A204.1 (cell line): Measurements from ENCODE around the gene COL9A3.

Source experiments
- FAIRE-seq: peaks from 2 replicates; lab custom pipeline; 2012; peaks lifted over from hg19 to GRCh38; lab: Jason Lieb, UNC

The COL9A3 gene

DNA sequence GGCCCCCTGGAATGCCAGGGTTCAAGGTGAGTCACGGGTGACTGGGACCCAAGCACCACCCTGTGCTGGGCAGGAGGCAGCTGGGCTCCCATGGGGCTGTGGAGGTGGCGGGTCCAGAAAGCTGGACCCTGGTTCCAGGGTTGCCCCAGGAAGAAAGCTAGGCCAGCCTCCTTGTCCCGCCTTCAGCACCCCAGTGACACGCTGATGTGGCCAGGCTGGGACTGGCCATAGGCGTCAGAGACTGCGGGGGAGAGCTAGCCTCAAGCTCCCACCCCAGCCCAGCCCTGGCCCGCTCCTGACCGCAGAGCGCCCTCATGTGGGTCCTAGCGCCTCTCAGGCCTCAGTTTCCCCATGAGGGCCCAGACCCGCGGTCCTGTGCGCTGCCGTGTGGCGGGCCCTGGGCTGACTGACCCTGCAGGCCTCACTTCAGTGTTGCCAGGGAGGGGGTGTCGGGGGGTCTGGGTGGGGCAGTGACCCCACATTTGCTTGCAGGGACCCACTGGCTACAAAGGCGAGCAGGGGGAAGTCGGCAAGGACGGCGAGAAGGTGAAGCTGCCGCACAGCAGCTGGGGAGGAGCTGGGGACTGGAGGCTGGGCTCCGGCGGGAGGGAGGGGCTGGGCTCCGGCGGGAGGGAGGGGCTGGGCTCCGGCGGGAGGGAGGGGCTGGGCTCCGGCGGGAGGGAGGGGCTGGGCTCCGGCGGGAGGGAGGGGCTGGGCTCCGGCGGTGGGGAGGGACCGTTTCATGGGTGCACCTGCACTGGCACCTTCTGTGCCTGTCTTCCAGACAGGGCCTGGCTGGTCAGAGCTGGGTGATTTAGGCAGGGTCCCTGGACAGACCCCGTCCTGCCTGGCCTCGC is 7.9 kb downstream of the COL9A3 start:
- no peak for FAIRE-seq

DNA sequence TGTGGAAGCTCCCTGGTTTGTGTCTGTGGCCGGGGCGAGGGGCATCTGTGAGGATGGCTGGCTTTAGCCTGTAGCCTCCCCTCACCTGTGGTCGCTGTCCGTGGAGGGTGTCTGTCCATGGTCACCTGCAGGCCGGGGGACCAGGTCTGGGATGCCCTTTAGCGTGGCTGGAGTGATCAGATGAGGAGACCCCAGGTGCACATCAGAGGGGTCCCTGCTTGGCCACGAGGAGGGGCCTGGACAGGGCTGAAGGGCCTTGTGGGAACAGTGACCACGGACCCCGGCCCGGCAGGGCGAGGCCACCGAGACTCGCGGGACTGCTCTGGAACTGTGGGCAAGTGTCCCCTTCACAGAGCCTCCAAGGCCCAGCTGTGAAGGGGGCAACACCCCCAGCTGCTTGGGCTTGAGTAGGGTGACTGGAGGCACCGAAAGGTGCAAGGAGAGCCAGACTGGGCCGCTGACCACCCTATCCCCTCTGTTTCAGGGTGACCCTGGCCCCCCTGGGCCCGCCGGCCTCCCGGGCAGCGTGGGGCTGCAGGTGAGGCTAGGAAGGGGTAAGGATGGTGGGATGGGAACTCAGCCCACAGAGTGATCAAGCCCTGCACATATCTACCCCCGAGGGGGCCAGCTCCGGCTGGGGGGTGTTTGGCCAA is 8.6 kb downstream of the COL9A3 start:
- FAIRE-seq, result no peak

DNA sequence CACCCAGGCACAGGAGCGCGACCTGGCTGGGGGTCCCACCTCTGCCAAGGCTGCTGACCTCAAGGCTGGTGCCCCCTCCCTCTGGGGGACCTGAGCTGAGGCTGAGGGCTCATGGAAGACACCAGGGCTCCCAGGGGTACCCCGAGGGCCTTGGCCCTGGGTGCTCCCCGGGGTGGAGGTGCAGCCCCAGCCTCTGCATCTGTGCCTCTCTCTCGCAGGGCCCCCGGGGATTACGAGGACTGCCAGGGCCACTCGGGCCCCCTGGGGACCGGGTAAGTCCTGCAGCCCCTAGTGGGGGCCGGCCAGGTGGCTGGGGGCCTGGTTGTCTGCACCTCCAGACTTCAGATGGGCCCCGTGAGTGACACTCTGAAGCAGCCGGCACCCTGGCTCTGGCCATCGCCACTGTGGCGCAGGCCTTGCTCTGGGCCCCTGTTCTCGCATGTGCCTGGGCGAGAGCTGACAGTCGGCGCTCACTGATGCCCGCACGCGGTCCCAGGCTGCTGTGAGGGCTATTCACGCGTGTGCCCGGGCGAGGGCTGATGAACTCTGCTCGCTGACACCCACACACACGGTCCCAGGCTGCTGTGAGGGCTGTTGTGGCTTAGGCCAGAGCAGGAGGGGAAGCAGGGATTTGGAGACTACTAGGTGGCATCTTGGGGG is 9.3 kb downstream of the COL9A3 start:
- no peak for FAIRE-seq

DNA sequence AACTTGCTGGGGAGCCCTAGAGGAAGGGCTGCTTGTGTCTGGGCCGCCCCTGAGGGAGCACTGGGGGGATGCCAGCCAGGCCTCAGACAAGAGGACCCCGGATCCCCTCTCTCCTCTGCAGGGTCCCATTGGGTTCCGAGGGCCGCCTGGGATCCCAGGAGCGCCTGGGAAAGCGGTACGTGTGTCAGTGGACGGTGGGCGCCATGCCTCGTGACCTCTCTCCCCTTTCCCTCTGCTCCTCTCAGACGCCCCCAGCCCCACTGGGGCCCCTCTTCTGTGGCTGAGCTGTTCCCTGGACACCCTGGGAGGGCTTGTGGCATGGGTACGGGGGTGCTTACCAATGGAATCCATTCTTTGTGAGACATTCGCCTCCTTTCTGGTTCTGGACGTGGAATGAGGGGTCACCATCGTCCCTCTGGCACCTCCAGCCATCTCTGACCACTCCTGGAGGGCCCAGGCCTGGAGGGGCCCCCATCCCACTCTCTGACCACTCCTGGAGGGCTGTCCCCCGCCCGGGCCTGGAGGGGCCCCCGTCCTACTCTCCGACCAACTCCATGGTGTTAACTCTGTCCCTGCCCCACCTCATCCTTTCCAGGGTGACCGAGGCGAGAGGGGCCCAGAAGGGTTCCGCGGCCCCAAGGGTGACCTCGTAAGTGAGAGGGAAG is 9.9 kb downstream of the COL9A3 start:
- no peak for FAIRE-seq

DNA sequence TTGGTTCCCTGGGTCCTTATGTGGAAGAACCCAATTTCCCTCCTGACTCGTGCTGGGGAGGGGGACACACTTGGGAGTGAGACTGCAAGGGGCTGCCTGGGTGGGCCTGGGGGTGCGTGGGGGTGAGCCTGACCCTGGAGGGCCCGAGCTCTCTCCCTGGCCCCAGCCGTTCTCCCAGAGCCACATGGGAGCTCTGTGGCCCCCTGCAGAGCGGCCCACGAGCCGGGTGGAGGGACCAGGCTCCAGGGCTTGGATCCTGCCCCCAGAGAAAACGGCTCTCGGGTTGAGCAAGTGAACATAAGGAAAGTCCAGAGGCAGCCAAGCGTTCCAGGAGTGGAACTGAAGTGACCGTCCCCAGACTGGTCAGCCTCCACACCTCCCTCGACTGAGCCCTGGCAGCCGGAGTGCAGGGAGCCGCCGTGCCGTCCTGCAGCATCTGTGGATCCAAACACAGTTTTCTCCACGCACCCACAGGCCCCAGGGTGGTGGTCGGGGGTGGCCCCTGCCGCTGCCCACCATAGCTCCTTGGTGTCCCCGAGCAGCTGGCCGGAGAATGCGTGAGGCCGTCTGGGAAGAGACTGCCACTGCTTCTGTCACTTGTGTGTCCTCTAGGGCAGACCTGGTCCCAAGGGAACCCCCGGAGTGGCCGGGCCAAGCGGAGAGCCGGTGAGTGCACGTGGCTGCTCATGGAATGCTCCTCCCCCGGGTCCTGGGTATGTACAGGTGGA is 10.6 kb downstream of the COL9A3 start:
- no peak for FAIRE-seq

DNA sequence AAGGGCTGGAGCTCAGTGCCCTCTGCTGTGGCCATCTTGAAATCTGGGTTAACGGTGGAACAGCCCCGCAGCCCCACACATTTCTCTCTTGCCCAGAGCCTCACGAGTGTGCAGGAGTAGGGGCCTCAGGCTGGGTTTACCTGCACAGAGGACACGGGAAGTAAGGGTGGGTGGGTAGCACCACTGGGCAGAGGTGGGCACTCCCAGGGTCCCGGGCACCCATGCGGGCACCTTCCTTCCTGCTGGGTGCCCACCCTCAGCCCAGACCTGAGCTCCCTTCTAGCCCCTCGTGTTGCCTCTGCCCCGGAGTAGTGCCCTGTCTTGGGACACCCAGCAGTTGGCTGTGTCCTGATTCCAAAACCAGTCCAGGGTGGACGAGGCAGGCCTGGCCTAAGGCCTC is 11.2 kb downstream of the COL9A3 start:
- no peak for FAIRE-seq

DNA sequence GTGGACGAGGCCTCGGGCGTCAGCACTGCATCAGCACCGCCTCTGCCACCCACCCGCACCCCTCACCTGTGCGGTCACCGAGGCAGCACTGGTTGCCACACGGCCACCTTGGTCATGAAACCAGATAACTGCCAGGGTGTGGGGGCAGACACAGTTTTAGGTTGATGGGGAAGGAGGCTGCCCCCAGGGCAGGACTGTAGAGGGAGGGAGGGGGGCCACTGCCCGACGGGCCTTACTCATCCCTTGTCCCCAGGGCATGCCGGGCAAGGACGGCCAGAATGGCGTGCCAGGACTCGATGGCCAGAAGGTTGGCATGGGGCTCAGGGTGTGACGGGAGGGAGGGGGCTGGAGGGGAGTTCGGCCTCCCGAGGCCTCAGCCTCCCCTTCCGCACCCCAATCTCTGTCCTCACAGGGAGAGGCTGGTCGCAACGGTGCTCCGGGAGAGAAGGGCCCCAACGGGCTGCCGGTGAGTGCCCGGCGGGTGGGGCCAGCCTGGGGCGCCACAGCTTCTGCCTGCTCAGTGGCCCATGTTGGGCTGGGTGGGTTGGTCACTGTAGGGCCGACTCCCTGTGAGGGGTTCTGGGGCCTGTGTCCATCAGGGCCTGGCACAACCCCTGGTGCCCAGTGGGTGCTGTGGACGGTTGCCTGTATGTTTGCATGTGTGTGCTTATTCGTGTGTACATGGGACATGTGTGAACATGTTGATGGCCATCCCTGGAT is 11.8 kb downstream of the COL9A3 start:
- FAIRE-seq, result no peak

DNA sequence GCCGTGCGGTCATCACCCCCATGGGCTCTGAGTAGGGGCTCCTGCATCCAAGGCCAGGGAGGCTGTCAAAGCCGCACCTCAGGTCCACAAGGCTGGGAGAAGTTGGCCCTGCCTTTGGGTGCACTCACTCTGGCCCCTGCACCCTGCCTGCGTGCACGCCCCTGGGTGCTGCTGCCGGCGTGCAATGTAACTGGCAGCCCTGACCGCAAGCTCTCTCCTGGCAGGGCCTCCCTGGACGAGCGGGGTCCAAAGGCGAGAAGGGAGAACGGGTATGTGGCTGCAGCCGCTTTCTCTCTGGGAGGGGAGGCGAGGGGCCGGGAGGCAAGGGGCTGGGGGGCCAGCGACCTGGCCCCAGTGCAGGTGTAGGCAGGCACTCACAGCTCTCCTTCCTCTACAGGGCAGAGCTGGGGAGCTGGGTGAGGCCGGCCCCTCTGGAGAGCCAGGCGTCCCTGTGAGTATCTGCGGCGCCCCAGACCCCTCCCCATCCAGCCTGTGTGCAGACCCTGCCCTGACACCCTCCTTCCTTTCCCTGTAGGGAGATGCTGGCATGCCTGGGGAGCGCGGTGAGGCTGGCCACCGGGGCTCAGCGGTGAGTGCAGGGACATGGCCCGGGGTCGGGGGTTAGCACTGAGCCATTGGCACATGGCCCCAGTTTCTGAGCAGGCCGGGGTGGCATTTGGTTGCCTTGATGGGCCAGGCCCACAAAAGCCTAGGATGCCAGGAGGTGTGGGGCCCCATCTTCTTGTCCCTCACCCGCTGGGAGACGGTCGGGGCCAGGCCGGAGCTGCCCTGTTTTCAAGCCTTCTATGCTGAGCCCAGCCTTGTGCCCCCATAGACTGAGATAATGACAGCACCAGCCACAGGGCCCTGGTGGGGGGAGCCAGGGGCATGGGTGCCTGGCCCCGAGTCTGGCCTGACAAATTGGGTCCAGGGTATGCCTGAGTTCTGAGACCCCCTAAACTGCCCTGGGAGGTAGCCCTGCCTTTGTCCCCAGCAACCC is 12.7 kb downstream of the COL9A3 start:
- FAIRE-seq, result no peak

DNA sequence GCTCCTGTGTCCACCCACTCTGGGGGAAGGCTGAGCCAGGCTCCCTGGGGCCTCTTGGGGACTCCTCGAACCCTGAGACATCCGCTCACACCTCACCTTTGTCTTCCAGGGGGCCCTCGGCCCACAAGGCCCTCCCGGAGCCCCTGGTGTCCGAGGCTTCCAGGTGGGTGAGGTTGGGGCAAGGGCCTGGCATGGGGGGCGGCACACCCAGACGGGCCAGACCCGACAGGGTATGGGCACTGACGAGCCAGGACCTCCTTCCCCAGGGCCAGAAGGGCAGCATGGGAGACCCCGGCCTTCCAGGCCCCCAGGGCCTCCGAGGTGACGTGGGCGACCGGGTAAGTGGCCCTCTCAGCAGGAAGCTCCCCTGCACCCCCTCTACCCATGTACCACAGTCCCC is 13.4 kb downstream of the COL9A3 start:
- FAIRE-seq, result no peak

DNA sequence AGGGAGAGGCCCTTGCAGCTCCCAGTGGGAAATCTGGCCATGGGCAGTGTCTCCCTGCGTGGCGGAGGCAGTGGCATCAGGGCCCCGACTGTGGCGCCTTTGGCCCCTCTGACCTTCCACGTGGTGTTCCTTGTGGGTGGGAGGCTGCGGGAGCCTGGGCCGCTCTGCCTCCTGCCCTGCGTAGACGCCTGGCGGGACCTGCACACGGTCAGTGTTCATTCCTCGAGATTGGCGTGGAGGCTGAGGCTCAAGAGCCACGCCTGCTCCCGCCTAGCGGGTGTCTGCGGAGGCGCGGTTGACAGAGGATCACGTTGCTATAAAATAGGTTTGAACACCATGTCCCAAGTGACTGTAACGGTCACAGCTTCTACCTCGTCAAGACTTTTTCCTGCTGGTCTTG is 14.0 kb downstream of the COL9A3 start:
- no peak for FAIRE-seq

DNA sequence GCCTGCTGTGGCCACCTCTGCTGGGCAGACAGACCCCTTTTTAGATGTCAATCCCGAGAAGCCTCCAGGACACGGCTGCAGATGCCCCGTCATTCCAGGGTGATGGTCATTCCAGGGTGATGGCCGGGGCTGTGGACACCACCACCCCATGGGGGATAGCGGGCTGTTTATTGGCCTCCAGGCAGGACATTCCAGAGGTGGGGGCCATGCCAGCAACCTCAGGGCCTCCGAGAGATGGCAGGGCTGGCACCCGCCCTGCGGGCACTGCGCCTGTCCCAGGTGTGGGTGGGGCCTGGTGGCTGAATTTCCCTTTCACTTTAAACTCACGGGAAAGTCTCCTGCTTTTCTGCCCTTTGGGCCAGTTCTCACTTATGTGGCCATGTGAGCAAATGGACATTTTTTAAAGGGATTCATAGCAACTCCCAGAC is 14.5 kb downstream of the COL9A3 start:
- no peak for FAIRE-seq

DNA sequence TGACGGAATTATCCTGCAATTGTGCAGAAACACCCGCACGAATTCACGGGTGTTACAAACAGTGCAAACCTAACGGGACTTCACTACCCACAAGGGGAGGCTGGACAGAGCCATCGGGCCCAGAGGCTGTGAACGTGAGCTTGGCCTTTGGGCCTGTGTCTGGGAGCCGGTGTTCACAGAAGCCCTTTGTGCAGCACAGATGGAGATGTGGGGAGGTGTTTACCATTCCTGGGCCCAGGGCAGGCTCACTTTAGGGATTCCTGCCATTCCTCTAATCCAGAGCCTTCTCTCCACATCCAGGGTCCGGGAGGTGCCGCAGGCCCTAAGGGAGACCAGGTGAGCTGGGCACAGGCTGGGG is 15.0 kb downstream of the COL9A3 start:
- FAIRE-seq, result no peak

DNA sequence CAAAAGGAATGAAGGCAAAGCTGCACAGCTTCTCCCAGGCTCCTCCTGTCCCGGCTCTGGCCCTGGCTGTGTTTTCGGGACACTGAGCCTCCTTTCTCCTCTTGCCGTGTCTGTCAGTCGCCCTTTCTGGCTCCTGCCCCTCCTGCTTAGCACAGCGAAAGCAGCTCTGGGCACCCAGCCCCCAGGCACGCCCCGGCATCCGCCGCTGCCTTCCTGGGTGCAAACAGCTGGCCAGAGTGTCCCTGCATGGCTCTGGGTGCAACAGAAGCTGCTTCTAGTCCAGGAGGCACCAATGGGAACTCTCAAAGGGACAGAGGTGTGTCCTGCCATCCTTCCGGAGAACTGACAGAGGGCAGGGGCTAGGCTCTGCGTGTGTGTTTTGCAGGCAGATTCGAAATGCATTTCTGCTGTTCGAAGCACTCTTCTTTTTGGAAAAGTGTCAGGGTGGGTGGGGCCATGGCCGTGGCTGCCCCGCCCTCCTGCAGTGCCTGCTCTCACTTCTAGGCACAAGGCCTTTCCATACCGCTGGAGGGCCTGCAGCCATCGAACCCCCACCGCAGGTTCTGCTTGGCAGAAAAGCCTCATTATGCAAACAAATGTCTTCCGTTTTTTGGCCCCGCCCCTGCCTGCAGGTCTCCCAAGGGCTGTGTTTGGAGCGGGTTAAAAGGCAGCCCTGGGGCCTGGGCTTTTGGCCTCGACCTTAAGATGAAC is 15.5 kb downstream of the COL9A3 start:
- no peak for FAIRE-seq

DNA sequence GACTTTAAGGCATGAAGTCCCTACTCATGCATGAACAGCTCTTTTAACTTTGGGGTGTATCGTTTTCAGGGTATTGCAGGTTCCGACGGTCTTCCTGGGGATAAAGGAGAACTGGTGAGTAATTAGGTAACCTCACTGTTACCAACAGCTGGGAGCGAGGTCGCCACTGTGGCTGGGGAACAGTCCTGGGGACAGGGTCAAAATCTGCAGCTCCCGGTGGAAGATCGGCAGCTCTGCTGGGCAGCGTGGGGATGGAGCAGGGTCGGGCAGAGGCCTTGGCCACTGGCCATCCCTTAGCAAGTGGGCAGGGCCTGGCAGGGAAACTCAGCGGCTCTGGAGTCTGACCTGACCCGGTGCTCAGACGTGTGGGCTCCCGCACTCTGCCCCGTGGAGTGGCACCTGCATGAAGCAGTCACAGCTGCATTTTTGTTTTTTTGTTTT is 16.1 kb downstream of the COL9A3 start:
- FAIRE-seq, result no peak

DNA sequence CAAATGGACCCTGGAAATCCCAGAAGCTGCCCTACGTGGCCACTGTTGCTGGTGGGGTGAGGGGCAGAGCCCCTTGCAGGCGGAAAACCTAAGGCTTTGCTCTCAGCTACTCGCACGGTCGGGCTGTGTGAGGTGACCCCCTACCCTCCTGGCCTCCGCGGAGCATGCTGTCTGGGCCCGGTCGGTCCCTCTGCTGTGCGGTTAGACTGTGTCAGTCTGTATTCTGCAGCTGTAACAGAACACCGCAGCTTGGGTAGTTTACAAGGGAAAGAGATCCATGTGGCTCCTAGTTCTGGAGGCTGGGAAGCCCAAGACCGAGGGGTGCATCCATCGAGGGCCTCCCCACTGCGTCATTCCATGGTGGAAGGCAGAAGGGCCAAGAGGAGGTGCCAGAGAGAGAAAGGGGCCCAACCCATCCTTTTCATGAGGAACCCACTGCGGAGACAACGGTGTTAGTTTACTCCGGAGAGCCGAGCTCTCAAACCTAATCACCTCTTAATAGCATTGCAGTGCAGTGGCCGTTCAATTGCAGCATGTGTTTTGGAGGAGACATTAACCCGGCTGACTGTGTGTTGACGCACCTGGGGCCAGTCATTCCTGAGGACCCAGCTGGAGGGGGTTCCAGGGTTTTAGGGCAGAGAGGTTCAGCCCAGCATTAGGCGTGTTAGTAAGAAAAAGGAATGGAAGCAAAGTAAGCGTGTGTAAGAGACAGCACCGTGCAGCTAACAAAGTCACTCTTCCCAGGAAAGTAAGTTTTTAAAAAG is 18.3 kb downstream of the COL9A3 start:
- FAIRE-seq, result no peak

DNA sequence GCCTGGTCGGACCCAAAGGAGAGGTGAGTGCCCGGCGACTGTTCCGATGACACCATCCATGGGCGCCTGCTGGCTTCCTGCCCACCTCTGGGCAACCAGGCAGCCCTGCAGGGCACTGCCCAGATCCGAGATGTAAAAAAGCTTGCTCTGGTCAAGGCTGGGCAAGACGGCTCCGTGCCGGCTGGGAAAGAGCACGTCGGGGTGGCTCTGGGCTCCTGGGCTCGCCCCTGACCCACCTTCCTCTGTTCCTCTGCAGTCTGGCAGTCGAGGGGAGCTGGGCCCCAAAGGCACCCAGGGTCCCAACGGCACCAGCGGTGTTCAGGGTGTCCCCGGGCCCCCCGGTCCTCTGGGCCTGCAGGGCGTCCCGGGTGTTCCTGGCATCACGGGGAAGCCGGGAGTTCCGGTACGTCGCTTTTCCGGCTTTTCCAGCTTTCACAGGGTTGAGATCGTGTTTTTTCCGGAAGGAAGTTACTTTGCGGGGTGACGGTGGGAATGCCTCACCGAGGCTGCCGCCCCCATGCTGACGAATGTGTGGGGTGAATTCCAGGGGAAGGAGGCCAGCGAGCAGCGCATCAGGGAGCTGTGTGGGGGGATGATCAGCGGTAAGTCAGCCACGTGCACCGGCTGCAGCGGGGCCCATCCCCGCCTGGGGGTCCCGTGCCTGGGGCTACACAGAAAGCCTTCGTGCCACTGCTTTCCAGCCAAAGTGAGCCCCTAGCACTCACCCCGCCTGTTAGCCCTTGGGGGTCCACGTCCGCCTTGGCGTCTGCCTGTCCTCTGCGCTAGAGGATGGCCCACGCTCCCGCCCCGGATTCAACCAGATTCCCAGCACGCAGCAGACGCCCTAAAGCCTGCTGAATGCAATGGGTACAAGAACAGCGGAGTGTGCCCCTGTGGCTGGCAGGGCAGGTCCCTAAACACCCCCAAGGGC is 19.3 kb downstream of the COL9A3 start:
- FAIRE-seq, result no peak

DNA sequence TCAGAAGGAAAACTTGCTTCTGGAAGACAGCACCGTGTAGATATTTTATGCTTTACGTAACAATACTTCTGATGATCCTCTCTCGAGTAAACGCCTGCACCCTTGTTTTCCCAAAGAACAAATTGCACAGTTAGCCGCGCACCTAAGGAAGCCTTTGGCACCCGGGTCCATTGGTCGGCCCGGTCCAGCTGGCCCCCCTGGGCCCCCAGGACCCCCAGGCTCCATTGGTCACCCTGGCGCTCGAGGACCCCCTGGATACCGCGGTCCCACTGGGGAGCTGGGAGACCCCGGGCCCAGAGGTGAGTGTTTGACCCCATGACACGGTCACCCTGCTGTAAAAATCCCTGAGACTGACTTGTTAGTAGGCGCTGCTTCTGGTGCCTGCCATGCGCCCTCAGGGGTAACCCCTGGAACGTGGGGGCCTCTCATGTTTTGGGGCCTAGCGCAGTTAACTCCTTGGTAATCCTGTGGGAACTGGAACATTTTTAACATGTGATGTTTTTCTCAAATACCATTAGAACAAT is 20.2 kb downstream of the COL9A3 start:
- FAIRE-seq, result no peak

DNA sequence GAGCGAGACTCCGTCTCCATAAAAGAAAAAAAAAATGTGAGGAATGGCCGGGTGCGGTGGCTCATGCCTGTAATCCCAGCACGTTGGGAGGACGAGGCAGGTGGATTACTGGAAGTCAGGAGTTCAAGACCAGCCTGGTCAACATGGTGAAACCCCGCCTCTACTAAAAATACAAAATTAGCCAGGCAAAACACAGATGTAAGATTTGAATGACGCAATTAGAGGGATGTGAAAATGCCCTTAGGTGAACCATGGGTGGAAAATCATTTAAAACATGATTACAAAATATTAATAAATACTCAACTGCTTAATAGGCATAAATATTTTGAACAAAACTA is 20.9 kb downstream of the COL9A3 start:
- no peak for FAIRE-seq
